Measurements from ENCODE around the gene AKAP6. TPM values are rescaled to one million over a fixed set of nuclear protein-coding genes. Genes with fewer than 3 reads are reported as not detected.

The AKAP6 gene
- total and polyA plus RNA-seq, 12 donors: 0.71 to 24.7 (median 8.1) TPM

- peaks cover 0 to 11% of the 10 kb centered on the region in 2 donors for H3K4me1 ChIP-seq (replicated peaks in 1 of 2)
Measured at GRCh38 chr14:32694795-32695449, 365.8 kb downstream of the AKAP6 start.

DNA sequence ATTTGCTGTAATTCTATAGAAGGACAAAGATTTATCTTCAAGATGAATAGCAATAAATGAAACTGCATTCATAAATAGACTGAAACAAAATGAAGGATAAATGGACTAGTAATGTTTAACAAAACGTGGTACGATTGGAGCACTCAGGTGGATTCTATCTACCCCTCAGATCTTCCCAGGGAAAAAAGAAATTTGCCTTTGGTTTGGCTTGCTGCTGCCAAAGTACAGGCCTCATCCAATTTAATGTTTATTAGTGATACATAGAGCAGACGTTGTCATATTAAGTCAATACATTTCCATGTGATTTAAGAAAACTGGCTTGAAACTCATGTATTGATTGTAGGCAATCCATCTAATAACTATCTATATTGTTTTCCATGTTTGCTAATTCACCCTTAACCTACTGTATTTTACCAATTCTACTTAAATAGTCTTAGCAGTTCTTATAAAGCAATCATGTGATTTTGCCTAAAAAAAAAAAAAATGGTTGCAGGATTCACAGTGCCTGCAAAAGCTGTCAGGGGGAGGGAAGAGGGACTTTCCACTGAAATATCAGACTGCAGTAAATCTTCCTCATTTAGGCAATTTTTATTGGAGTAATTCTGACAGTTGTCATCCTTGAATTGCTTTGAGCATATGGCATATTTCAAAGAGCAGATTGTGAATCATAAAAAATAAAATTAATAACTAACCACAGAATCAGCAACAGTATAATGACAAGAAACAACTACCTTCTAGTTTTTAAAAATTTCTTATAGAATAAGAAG is 367.4 kb downstream of the AKAP6 start:
- H3K9me3 ChIP-seq (replicated peaks in 1 of 3): peaks cover 0 to 4% (median 0%) of the 10 kb centered on the region in 3 donors
- H3K4me1 ChIP-seq (replicated peaks in 1 of 2): peaks cover 0 to 11% of the 10 kb centered on the region in 2 donors
- TF ChIP-seq CTCF (IDR thresholded peaks at IDR 0.05) (no peak), POLR2A (IDR thresholded peaks at IDR 0.05) (no peak)
- DNase-seq: no peak
- no peak overlapping the region for H3K4me3 ChIP-seq
- intact Hi-C loops (cut with DNase I): no loop called here
- no peaks in the 10 kb centered on the region for H3K36me3 ChIP-seq (replicated peaks in 1 of 2)
- no peak overlapping the region for H3K27ac ChIP-seq
- H3K27me3 ChIP-seq: no peaks in the 10 kb centered on the region
- WGBS, 4 donors: 84 to 95% (median 92%) methylated on average over 3 of the region's 3 CpGs

More at GRCh38 chr14:32694795-32695449, 365.8 kb downstream of the AKAP6 start:
- no peak overlapping the region for H3K4me3 ChIP-seq
- no peak for DNase-seq
- H3K9me3 ChIP-seq (replicated peaks in 1 of 3): no peaks in the 10 kb centered on the region
- H3K36me3 ChIP-seq (replicated peaks in 1 of 2): no peaks in the 10 kb centered on the region
- no peaks in the 10 kb centered on the region for H3K27me3 ChIP-seq
- 64 to 81% (median 65%) methylated on average over 3 of the region's 3 CpGs for WGBS, 4 donors
- intact Hi-C loops (cut with DNase I): no loop called here
- TF ChIP-seq CTCF (IDR thresholded peaks at IDR 0.05): no peak
- no peak for TF ChIP-seq POLR2A (IDR thresholded peaks at IDR 0.05)
- no peak overlapping the region for H3K27ac ChIP-seq

- no peak overlapping the region for H3K27ac ChIP-seq
- no peak overlapping the region for H3K4me3 ChIP-seq
- intact Hi-C loops (cut with DNase I): no loop called here
- TF ChIP-seq CTCF (IDR thresholded peaks at IDR 0.05): no peak
- no peak for TF ChIP-seq POLR2A (IDR thresholded peaks at IDR 0.05)
- no peak for DNase-seq
- H3K27me3 ChIP-seq: no peaks in the 10 kb centered on the region
- H3K4me1 ChIP-seq (replicated peaks in 1 of 2): peaks cover 0 to 10% of the 10 kb centered on the region in 2 donors
- WGBS, 4 donors: 79 to 87% (median 82%) methylated on average over 2 of the region's 2 CpGs
- no peaks in the 10 kb centered on the region for H3K36me3 ChIP-seq (replicated peaks in 1 of 2)
- peaks cover 0 to 4% (median 0%) of the 10 kb centered on the region in 3 donors for H3K9me3 ChIP-seq (replicated peaks in 1 of 3)
Measured at GRCh38 chr14:32697114-32697513, 368.0 kb downstream of the AKAP6 start.

DNA sequence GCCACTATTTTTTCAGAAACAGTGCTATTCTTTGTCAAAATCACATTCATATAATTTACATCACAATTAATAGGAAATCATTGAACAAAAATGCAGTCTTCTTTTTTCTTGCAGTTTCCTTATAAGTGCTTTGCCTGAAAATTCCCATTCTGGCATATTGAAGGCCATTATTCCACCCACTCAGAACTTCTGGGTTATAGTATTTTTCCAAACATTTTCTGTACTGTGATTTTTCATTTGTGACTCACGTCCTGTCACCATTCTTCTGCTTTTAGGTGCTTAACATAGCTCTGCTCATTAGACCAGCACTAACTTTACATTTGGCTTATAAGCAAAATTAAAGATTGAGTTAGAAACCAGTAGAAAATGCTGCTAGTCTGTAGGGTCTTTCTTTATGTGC is 368.6 kb downstream of the AKAP6 start:
- Histone ChIP-seq H3K4me3 (no peak overlapping the region), H3K27ac (no peak overlapping the region), H3K4me1 (replicated peaks in 1 of 2) (peaks cover 2 to 9% of the 10 kb centered on the region in 2 donors), H3K9me3 (replicated peaks in 1 of 3) (peaks cover 0 to 4% (median 0%) of the 10 kb centered on the region in 3 donors), H3K27me3 (no peaks in the 10 kb centered on the region), H3K36me3 (replicated peaks in 1 of 2) (no peaks in the 10 kb centered on the region)
- DNase-seq: no peak
- intact Hi-C loops (cut with DNase I): no loop called here
- WGBS, 4 donors: 68 to 78% (median 75%) methylated on average over 1 of the region's 1 CpG
- TF ChIP-seq POLR2A (IDR thresholded peaks at IDR 0.05) (no peak), CTCF (IDR thresholded peaks at IDR 0.05) (no peak)

Measured in adrenal gland (tissue), 12 donors.